Measurements from ENCODE around the gene TXNDC5. TPM values are rescaled to one million over a fixed set of nuclear protein-coding genes. Genes with fewer than 3 reads are reported as not detected.

TXNDC5 gene
- total RNA-seq, 1 experiment from 2014 or later: 177 TPM

- no peak for TF ChIP-seq SIN3A (IDR thresholded peaks at IDR 0.05; ENCODE audit: borderline replicate concordance, insufficient read depth, low read depth, low read length)
- no peak for TF ChIP-seq REST (IDR thresholded peaks at IDR 0.05; ENCODE audit: insufficient read depth in 1 of 2, low read depth in 2 of 2, low read length in 1 of 2)
- TF ChIP-seq CTCF (IDR thresholded peaks at IDR 0.05): no peak
- TF ChIP-seq POLR2AphosphoS5 (IDR thresholded peaks at IDR 0.05; ENCODE audit: low read depth, low read length): no peak
- TF ChIP-seq TCF7L2 (IDR thresholded peaks at IDR 0.05; ENCODE audit: low read depth, low read length): no peak
- intact Hi-C loops (cut with micrococcal nuclease; ENCODE audit: unreplicated experiment) (no loop called here), in situ Hi-C loops (cut with HindIII; ENCODE audit: low pct_unique_long_range_greater_than_20kb, low sequenced_read_pairs) (no loop called here)
- Histone ChIP-seq H3K27me3 (ENCODE audit: control insufficient read depth, insufficient read depth, low read length) (no peaks in the 10 kb centered on the region), H3K36me3 (ENCODE audit: control insufficient read depth, insufficient read depth, low read length) (no peaks in the 10 kb centered on the region), H3K27ac (ENCODE audit: low read length) (no peak overlapping the region), H3K9me3 (ENCODE audit: control insufficient read depth, insufficient read depth, low read depth, low read length) (no peaks in the 10 kb centered on the region), H3K4me1 (ENCODE audit: control insufficient read depth, insufficient read depth, low read length) (no peaks in the 10 kb centered on the region), H3K4me3 (ENCODE audit: low read depth in 2 of 2, low read length in 2 of 2) (no peak overlapping the region)
- no TSS peak for BruUV-seq (replicated peaks)
- ChIA-PET POLR2A (interaction anchor here (0.6 kb wide), 1 partner anchor 194 kb away, joined by 3 read pairs; no protein-coding TSS in a partner anchor), CTCF (no interaction called here)
- DNase-seq (ENCODE audit: low read depth, low spot score) (no peak), ATAC-seq (no peak)
Observed at GRCh38 chr6:7922596-7922995, 12.0 kb upstream of the TXNDC5 start.

DNA sequence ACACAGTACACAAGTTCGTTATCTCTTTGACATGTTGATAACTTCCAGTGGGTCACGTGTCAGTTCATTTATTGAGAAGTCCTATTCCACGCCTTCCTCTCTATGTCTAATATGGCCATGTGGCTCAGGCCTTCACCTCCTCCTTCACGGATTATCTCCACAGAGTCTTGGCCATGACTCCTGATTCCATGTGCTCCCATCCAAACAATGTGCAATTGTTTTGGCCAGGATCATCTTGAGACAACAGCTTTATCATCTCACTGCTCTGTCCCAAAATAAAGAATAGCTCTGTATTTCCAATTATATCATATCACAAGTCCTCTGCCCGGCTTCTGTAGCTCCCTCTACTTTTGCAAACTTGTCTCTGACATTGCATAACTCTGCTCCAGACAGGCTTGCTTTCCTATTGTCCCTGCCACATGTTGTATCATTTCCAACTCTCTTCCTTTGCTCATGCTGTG lies 11.1 kb upstream of the TXNDC5 start:
- TF ChIP-seq POLR2AphosphoS5 (IDR thresholded peaks at IDR 0.05; ENCODE audit: low read depth, low read length) (no peak), SIN3A (IDR thresholded peaks at IDR 0.05; ENCODE audit: borderline replicate concordance, insufficient read depth, low read depth, low read length) (no peak), REST (IDR thresholded peaks at IDR 0.05; ENCODE audit: insufficient read depth in 1 of 2, low read depth in 2 of 2, low read length in 1 of 2) (no peak), CTCF (IDR thresholded peaks at IDR 0.05) (no peak), TCF7L2 (IDR thresholded peaks at IDR 0.05; ENCODE audit: low read depth, low read length) (no peak)
- ATAC-seq (no peak), DNase-seq (ENCODE audit: low read depth, low spot score) (no peak)
- peaks cover 4% of the 10 kb centered on the region; the same call in 1 of the 2 replicates for H3K27me3 ChIP-seq (ENCODE audit: control insufficient read depth, insufficient read depth, low read length)
- BruUV-seq (replicated peaks): no TSS peak
- POLR2A ChIA-PET: no interaction called here
- H3K27ac ChIP-seq (ENCODE audit: low read length): no peak overlapping the region
- CTCF ChIA-PET: no interaction called here
- H3K4me1 ChIP-seq (ENCODE audit: control insufficient read depth, insufficient read depth, low read length): no peaks in the 10 kb centered on the region
- no peaks in the 10 kb centered on the region for H3K36me3 ChIP-seq (ENCODE audit: control insufficient read depth, insufficient read depth, low read length)
- no peak overlapping the region for H3K4me3 ChIP-seq (ENCODE audit: low read depth in 2 of 2, low read length in 2 of 2)
- intact Hi-C loops (cut with micrococcal nuclease; ENCODE audit: unreplicated experiment) (no loop called here), in situ Hi-C loops (cut with HindIII; ENCODE audit: low pct_unique_long_range_greater_than_20kb, low sequenced_read_pairs) (no loop called here)
- H3K9me3 ChIP-seq (ENCODE audit: control insufficient read depth, insufficient read depth, low read depth, low read length): no peaks in the 10 kb centered on the region
